Gastroesophageal sphincter (tissue), 3 donors: ENCODE measurements around the gene KCNT1.

Source experiments
- CTCF ChIP-seq, 4 experiments: fragments of 200-600 bp in 2 of 4; fragments of 450-650 bp in 2 of 4; sonication (generic) in 1 of 4; IDR thresholded peaks; one replicate each; pipeline ENCODE4 v1.5.1; 2017 to 2019; ENCODE audit warnings: antibody characterized with exemption in 4 of 4, mild to moderate bottlenecking in 2 of 4, moderate library complexity in 2 of 4
- EP300 ChIP-seq: sonication (generic); formaldehyde crosslinking; IDR thresholded peaks from one replicate; pipeline ENCODE4 v1.6.1; 2017; ENCODE audit warnings: antibody characterized with exemption, mild to moderate bottlenecking

- TF ChIP-seq CTCF (IDR thresholded peaks at IDR 0.05), result no peak
- TF ChIP-seq EP300, result no peak
Observed at GRCh38 chr9:135770771-135771170, 68.8 kb downstream of the KCNT1 start.
